ENCODE data around the gene MTPN. TPM values are rescaled to one million over a fixed set of nuclear protein-coding genes. Genes with fewer than 3 reads are reported as not detected.

The MTPN gene
- total RNA-seq, 1 experiment from 2014 or later, result 98.2 TPM

DNA sequence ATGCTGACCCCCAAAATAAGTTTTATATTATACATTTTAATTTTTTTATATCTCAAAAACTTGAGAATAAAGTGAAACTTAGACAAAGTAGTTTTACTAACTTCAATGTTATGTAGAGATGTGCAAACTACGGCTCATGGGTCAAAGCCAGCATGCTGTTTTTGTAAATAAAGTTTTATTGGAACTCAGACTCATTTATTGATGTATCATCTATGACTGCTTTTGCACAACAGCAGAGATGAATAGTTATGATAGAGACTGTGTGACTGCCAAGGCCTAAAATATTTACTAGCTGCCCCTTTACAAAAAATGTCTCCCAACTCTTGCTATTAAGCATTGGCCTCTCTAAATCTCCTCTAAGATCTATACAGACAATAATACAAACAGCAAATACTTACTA lies 12.4 kb downstream of the MTPN start:
- no peak overlapping the region for H3K18ac ChIP-seq (ENCODE audit: insufficient read length, low read depth, low read length)
- TF ChIP-seq, protein P1, sequence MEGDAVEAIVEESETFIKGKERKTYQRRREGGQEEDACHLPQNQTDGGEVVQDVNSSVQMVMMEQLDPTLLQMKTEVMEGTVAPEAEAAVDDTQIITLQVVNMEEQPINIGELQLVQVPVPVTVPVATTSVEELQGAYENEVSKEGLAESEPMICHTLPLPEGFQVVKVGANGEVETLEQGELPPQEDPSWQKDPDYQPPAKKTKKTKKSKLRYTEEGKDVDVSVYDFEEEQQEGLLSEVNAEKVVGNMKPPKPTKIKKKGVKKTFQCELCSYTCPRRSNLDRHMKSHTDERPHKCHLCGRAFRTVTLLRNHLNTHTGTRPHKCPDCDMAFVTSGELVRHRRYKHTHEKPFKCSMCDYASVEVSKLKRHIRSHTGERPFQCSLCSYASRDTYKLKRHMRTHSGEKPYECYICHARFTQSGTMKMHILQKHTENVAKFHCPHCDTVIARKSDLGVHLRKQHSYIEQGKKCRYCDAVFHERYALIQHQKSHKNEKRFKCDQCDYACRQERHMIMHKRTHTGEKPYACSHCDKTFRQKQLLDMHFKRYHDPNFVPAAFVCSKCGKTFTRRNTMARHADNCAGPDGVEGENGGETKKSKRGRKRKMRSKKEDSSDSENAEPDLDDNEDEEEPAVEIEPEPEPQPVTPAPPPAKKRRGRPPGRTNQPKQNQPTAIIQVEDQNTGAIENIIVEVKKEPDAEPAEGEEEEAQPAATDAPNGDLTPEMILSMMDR (conservative IDR thresholded peaks at IDR 0.05), result no peak
- H3K56ac ChIP-seq (ENCODE audit: insufficient read length, low read depth, low read length), result no peak overlapping the region
- Mint-ChIP-seq H3K27me3 (ENCODE audit: low read depth) (no peaks in the 10 kb centered on the region), H3K4me1 (peaks cover 0 to 4% of the 10 kb centered on the region in 2 experiments; a peak in 1 of 4 replicates), H3K9me3 (no peaks in the 10 kb centered on the region), H3K36me3 (ENCODE audit: insufficient read depth in 1 of 3, low read depth in 3 of 3) (peaks cover 0 to 8% (median 2%) of the 10 kb centered on the region in 3 experiments; a peak in 3 of 7 replicates), H3K27ac (peak overlapping the region in 1 of 3 experiments; percentile 53; a peak in 1 of 7 replicates), H3K4me3 (no peak overlapping the region)
- H2BK15ac ChIP-seq (ENCODE audit: low read depth, low read length), result no peak overlapping the region
- no peak overlapping the region for H2AFZ ChIP-seq (ENCODE audit: low read length)
- no peaks in the 10 kb centered on the region for H4K20me1 ChIP-seq (ENCODE audit: control insufficient read depth, insufficient read depth, insufficient read length)
- H2BK5ac ChIP-seq (ENCODE audit: insufficient read length, low read length), result no peak overlapping the region
- no peak overlapping the region for H4K5ac ChIP-seq (ENCODE audit: insufficient read length, low read depth, low read length)
- H3K23ac ChIP-seq (ENCODE audit: insufficient read length, low read depth, low read length), result no peak overlapping the region
- H2BK20ac ChIP-seq (ENCODE audit: low read depth, low read length, poor library complexity, severe bottlenecking), result no peak overlapping the region
- no peak overlapping the region for H2BK120ac ChIP-seq (ENCODE audit: low read depth, low read length, poor library complexity, severe bottlenecking)
- H4K8ac ChIP-seq (replicated peaks; ENCODE audit: insufficient read length, low read depth, low read length), result no peak overlapping the region
- no peak for DNase-seq
- no peak overlapping the region for H3K4ac ChIP-seq (ENCODE audit: low read depth, low read length)
- H3K27ac ChIP-seq (ENCODE audit: insufficient read length, low read depth, low read length), result no peak overlapping the region
- H3K14ac ChIP-seq (ENCODE audit: insufficient read depth, low read length), result no peak overlapping the region
- no peak overlapping the region for H2AK5ac ChIP-seq (ENCODE audit: insufficient read length, low read length)
- peaks cover 5% of the 10 kb centered on the region; the same call in 1 of the 2 replicates for H3K79me2 ChIP-seq (ENCODE audit: insufficient read depth, low read length)
- no peak overlapping the region for H3K4me2 ChIP-seq (ENCODE audit: insufficient read depth, insufficient read length, low read length)
- H3K27me3 ChIP-seq (ENCODE audit: insufficient read depth, low read length), result no peaks in the 10 kb centered on the region
- H2BK12ac ChIP-seq (ENCODE audit: insufficient read length, low read depth, low read length), result no peak overlapping the region
- no peaks in the 10 kb centered on the region for H3K4me1 ChIP-seq (ENCODE audit: insufficient read depth, low read length)
- H3T11ph ChIP-seq (ENCODE audit: low read length), result no peak overlapping the region
- H4K91ac ChIP-seq (ENCODE audit: insufficient read length, low read depth, low read length), result no peak overlapping the region
- no peaks in the 10 kb centered on the region for H3K79me1 ChIP-seq (ENCODE audit: insufficient read depth, low read depth, low read length, poor library complexity, severe bottlenecking)
- no peak overlapping the region for H3K9ac ChIP-seq (ENCODE audit: extremely low read depth, insufficient read length, low read length)
- no CpG with 5 or more reads among the region's 1 CpG for WGBS (ENCODE audit: extremely low coverage, insufficient read length, low lambda C conversion rate)
- no peaks in the 10 kb centered on the region for H3K9me3 ChIP-seq (ENCODE audit: control insufficient read depth, low read depth, low read length)
- no peaks in the 10 kb centered on the region for H3K23me2 ChIP-seq (ENCODE audit: insufficient read length, low read depth, low read length, poor library complexity, severe bottlenecking)

Measured in H9 (cell line).